NCI-H2227 (cell line): ENCODE measurements around the gene PKIG.

Source experiments
- DNase-seq: peaks from one replicate; lab custom pipeline; 2025; ENCODE audit not compliant: unreplicated experiment; lab: John Stamatoyannopoulos, UW

The PKIG gene

GRCh38 chr20:44616604-44616964 lies 34.2 kb downstream of the PKIG start:
- DNase-seq = no peak

- no peak for DNase-seq
Observed at GRCh38 chr20:44618318-44618731, 35.9 kb downstream of the PKIG start.

- DNase-seq = no peak
Observed at GRCh38 chr20:44619294-44619693, 36.9 kb downstream of the PKIG start.

- no peak for DNase-seq
Observed at GRCh38 chr20:44620030-44620429, 37.7 kb downstream of the PKIG start.

GRCh38 chr20:44621325-44621724 lies 38.9 kb downstream of the PKIG start:
- no peak for DNase-seq

GRCh38 chr20:44621939-44622338 lies 39.6 kb downstream of the PKIG start:
- DNase-seq = no peak

GRCh38 chr20:44622501-44623270 lies 40.3 kb downstream of the PKIG start:
- no peak for DNase-seq

- DNase-seq = no peak
Observed at GRCh38 chr20:44624152-44624551, 41.8 kb downstream of the PKIG start.

GRCh38 chr20:44624743-44625271 lies 42.4 kb downstream of the PKIG start:
- no peak for DNase-seq

- no peak for DNase-seq
Observed at GRCh38 chr20:44625361-44625760, 43.0 kb downstream of the PKIG start.

- no peak for DNase-seq
Observed at GRCh38 chr20:44626278-44626677, 43.9 kb downstream of the PKIG start.

GRCh38 chr20:44627364-44628010 lies 45.1 kb downstream of the PKIG start:
- DNase-seq = no peak

- no peak for DNase-seq
Observed at GRCh38 chr20:44629017-44629385, 46.6 kb downstream of the PKIG start.

- DNase-seq = no peak
Observed at GRCh38 chr20:44629542-44629941, 47.2 kb downstream of the PKIG start.

GRCh38 chr20:44630297-44630696 lies 47.9 kb downstream of the PKIG start:
- DNase-seq = no peak

- no peak for DNase-seq
Observed at GRCh38 chr20:44632103-44632752, 49.8 kb downstream of the PKIG start.

GRCh38 chr20:44633187-44633810 lies 50.9 kb downstream of the PKIG start:
- no peak for DNase-seq

- no peak for DNase-seq
Observed at GRCh38 chr20:44633872-44634600, 51.7 kb downstream of the PKIG start.

GRCh38 chr20:44635877-44636276 lies 53.5 kb downstream of the PKIG start:
- DNase-seq = no peak

GRCh38 chr20:44637042-44637441 lies 54.7 kb downstream of the PKIG start:
- DNase-seq = no peak
